AG08396 (cell line): ENCODE measurements around the gene MANEAL.

Experiments
- DNase-seq: peaks from one replicate; pipeline ENCODE4 v3.0.0; 2012; ENCODE audit warnings: low spot score, mixed read lengths

The MANEAL gene

DNA sequence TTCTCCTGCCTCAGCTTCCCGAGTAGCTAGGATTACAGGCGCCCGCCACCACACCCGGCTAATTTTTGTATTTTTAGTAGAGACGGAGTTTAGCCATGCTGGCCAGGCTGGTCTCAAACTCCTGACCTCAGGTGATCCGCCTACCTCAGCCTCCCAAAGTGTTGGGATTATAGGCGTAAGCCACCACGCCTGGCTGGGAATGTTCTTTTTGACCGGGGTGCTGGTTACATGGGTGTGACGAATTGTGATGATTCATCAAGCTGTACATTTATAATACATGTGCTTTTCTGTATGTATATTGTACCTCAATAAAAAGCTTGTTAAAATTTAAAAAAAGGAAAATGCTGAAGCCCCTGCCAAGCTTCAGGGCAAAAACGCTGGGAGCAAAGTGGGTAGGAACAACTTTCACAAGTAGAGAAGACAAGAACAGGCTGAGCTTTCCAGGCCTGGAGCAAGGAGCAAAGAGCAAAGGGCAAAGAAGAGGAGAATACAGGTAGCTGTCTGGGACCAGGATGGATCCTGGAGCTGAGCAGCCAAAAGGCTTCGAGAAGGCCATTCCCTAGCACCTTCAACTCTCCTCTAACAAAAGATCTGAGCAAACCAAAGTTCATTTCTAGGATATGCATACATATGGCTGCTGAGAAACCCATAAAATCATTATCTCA lies 34.9 kb downstream of the MANEAL start:
- no peak for DNase-seq

DNA sequence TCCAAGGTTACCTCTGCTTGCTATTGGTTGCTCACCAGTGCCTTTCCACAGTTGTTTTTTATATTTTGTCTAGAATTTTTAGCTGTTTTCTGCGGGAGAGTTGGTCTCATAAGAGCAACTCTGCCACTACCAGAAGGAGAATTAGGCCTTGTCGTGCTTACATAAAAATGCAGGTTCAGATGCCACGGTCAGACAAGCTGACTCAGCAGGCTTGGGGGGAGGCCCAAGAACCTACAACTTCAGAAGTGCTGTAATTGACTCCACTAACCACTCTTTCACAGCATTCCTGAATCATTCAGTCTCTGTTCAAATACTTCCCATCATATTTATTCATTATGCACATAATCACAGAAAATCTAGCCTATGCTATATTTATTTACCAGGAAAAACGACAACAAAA lies 37.5 kb downstream of the MANEAL start:
- no peak for DNase-seq

DNA sequence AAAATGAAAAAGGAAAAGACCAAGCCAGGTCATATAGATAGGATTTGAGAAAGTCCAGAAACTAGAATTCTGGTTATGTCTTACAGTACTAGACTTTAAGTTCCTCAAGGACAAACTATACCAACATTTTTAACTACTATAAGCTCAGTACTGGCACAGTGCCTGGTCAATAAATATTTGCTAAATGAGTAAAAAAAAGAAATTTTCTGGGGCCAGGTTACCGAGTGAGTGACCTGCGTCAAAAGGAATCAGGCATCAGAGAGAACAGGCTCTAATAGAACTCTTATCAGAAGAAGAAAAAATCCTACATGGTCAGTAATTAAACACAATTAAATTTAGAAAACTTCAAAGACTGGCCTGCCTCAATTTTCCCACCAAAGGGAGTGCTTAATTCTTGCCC lies 38.2 kb downstream of the MANEAL start:
- DNase-seq, result no peak

DNA sequence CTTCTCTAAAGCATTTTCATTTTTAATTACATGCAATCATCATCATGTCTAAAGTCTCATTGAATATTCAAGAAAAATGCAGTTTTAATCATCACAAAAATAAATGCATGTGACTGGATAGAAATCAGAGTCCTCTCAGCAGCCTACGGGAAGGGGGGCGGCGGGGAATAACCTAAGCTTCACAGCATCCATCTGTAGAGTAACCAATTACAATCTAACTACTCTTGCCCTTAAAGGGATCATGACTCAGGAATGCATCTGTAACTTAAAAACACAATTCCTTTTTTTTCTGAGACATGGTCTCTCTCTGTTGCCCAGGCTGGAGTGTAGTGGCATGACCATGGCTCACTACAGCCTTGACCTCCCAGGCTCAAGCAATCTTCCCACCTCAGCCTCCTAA lies 43.1 kb downstream of the MANEAL start:
- no peak for DNase-seq

DNA sequence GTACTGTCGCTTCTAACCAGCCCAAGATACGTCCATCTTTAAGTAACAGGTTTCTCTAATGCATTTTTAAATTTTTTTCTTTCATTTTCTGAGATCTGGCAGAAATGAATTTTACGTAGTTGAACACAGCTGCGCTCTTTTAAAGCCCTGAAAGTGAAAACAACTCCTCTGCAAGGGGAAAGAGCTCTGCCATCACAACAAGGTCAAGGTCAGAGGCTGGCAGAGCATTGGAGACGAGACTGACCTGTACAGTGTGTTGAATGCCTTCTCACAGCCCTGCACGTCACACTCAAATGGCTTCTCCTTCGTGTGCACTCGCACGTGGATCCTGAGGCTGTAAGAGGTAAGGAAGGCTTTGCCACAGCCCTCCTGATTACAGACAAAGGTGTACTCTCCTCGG lies 46.0 kb downstream of the MANEAL start:
- DNase-seq, result no peak

- DNase-seq, result no peak
These were observed 47.1 kb downstream of the MANEAL start for GRCh38 chr1:37840711-37841110.

- DNase-seq, result no peak
These were observed 48.0 kb downstream of the MANEAL start for GRCh38 chr1:37841652-37842051.

- DNase-seq, result no peak
These were observed 50.9 kb downstream of the MANEAL start for GRCh38 chr1:37844536-37844935.

DNA sequence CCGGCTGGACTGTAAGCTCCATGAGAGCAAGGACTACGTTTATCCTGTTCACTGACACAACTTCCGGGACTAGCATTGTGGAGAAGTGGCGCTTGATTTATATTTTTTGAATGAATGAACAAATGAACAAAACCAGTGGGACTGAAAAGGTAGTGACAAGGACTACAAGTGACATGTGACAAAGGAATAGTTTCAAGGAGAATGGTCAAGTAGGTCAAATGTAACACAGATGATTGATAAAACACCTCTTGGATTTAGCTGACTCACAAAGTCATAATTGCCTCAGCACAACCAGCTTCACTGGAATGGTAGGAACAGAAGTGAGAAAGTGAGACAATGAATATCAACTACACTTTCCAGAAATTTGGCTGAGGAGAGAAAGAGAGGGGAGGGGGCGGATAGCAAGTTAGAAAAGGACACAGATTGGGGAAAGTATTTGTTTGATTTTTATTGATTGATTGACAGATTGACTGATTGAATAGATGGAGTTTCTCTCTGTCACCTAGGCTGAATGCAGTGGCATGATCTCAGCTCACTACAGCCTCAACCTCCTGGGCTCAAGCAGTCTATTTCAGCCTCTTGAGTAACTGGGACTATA lies 51.5 kb downstream of the MANEAL start:
- no peak for DNase-seq

DNA sequence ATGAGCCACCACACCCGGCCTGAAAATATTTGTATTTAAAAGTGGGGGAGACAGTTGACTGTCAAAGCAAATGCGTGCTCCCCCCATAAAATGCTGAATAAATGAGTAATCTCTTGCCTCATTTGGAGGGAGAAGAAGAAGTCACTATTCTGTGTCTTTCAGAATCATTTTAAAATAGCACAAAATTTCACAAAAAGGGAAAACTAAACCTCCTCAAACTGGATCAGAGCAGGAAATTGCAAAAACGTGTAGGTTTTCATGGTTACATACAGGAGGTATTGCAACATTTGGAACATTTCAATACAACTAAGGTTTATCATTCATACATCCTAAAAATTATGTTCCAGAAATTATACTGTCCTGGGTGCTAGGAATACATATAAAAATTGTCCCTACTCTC lies 52.1 kb downstream of the MANEAL start:
- DNase-seq, result no peak

DNA sequence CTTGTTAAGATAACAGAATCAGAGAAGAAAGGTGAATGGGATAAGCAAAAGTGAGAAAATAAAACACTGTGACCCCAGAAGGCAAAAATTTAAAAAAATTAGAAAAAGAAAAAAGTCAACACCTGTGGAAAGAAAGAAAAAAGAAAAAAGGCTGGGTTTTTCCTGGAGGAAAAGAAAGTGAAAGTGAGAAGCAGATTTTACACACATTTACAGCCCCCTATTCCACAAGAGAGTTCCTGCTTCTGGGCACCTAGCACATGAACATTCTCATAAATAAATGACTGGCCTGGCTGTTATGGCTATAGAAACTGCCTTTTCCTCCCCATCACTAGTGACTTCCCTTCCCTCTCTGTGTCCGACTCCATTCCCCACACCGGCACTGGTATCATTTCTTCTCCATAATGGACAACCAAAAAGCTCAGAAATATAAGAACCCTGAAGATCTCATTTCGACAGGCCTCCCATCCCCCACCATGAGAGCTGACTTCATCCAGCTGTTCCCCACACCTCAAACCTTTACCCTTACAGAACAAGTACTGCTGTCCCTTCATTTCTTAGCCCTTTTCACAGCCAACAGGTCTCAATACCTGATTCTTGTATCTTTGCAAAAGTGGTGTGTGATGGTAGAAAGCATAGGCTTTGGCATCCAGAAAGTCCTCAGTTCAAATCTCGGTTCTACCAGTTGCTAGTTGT lies 53.1 kb downstream of the MANEAL start:
- no peak for DNase-seq

DNA sequence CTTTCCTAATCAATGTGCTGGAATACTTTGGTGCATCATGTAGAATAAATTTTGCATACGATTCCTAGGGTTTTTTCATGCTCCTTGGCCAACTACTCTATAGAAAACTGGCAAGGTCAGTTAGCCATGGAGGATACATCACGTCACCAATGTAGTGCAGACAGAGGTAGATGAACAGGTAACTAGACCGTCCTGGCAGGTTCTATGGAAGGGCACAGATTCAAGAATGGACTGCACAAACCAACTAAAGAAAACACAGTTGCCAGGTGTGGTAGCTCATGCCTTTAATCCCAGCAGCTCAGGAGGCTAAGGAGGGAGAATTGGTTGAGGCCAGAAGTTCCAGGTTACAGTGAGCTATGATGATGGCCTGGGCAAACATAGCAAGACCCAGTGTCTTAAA lies 55.8 kb downstream of the MANEAL start:
- DNase-seq, result no peak

DNA sequence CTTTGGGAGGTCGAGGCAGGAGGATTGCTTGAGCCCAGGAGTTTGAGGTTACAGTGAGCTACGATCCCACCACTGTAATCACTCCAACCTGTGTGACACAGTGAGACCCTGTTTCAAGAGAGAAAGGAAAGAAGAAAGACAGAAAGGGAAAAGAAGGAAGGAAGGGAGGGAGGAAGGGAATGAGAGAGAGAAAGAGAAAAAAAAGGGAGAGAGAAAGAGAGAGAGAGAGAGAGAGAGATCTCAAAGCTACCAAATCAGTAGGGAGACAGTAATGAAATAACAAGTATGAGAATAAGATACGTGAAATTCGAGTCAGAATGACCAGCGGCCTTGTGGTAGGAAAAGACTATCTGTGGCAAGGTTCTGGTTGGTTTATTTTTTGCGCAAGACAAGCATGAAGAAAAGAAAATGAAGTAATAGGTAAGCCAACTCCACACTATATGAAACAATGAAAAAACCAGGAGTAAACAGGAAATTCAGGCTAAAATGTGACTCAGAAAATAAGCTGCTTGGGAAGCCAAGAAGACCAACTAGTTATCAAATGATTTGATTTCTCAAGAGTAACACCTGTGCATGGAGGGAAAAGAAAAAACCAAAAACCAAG lies 56.8 kb downstream of the MANEAL start:
- no peak for DNase-seq
